GM12878 (cell line): Measurements from ENCODE around the gene XPNPEP2. TPM values are rescaled to one million over a fixed set of nuclear protein-coding genes. Genes with fewer than 3 reads are reported as not detected.

Experiments
- ATAC-seq: fragments of 200-7000 bp; cut with Tn5 transposase; 3 replicates; pipeline ENCODE4 v1.9.1; 2020; ENCODE audit warnings: mild to moderate bottlenecking, moderate library complexity
- BruUV-seq: library from RNA; stranded (reverse); fragments of 400-500 nt; replicated peaks from 2 replicates; lab custom pipeline; 2021; lab: Mats Ljungman, UMichigan
- CTCF ChIA-PET: fragments of 300-600 bp; sonication (Branson Sonifier 250); formaldehyde crosslinking; extraction: SDS; loops from one replicate; lab custom pipeline; 2021; ENCODE audit warnings: inconsistent platforms; lab: Yijun Ruan, JAX
- POLR2A ChIA-PET: fragments of 350-600 bp; formaldehyde crosslinking; extraction: SDS; loops from one replicate; lab custom pipeline; 2021; ENCODE audit warnings: inconsistent platforms; lab: Charles Lee
- RAD21 ChIA-PET: fragments of 300-600 bp; sonication (Branson Sonifier 250); formaldehyde crosslinking; loops from one replicate; lab custom pipeline; 2023; ENCODE audit warnings: antibody characterized with exemption; ENCODE audit not compliant: unreplicated experiment; lab: Charles Lee
- SMC1A ChIA-PET: fragments of 300-600 bp; sonication (Branson Sonifier 250); formaldehyde crosslinking; loops from one replicate; lab custom pipeline; 2023; ENCODE audit not compliant: unreplicated experiment, uncharacterized antibody; lab: Charles Lee
- DNase-seq: peaks from one replicate; pipeline ENCODE4 v3.0.0-alpha.2; 2011; ENCODE audit warnings: low read depth, low spot score
- FAIRE-seq: peaks from 3 replicates; lab custom pipeline; 2011; peaks lifted over from hg19 to GRCh38; lab: Jason Lieb, UNC
- H2AFZ ChIP-seq: 2 replicates; pipeline ENCODE4 v1.6.0; 2011; ENCODE audit warnings: low read depth, low read length, control low read depth; ENCODE audit not compliant: control insufficient read depth
- H3K27ac ChIP-seq: 2 replicates; pipeline ENCODE4 v1.5.1; 2011; ENCODE audit warnings: control low read depth; ENCODE audit not compliant: control insufficient read depth, insufficient read depth
- H3K27me3 ChIP-seq, 2 experiments: replicated peaks in 1 of 2; 2 replicates each; pipeline versions ENCODE4 v1.6.0 to v1.6.1; 2011; ENCODE audit warnings: low read length in 1 of 2; ENCODE audit not compliant: control insufficient read depth in 2 of 2, insufficient read depth in 2 of 2
- H3K36me3 ChIP-seq, 2 experiments: 2 replicates each; pipeline ENCODE4 v1.5.1; 2011; ENCODE audit warnings: low read length in 1 of 2; ENCODE audit not compliant: control insufficient read depth in 2 of 2, insufficient read depth in 2 of 2
- H3K4me1 ChIP-seq: 2 replicates; pipeline ENCODE4 v1.6.1; 2011; ENCODE audit warnings: mild to moderate bottlenecking, low read length, moderate library complexity, mixed read lengths; ENCODE audit not compliant: control insufficient read depth, insufficient read depth
- H3K4me2 ChIP-seq: 2 replicates; pipeline ENCODE4 v1.6.0; 2011; ENCODE audit warnings: control low read depth; ENCODE audit not compliant: control insufficient read depth, insufficient read depth
- H3K4me3 ChIP-seq: fragments of 200-600 bp; sonication (generic); 2 replicates; pipeline ENCODE4 v1.5.1; 2016
- H3K79me2 ChIP-seq: 2 replicates; pipeline ENCODE4 v1.6.0; 2011; ENCODE audit warnings: low read length; ENCODE audit not compliant: control insufficient read depth, insufficient read depth
- H3K9ac ChIP-seq: 2 replicates; pipeline ENCODE4 v1.8.0; 2011; ENCODE audit warnings: low read length, control low read depth, mixed read lengths; ENCODE audit not compliant: control insufficient read depth, insufficient read depth
- H3K9me3 ChIP-seq: replicated peaks from 3 replicates; pipeline ENCODE4 v1.5.1; 2011; ENCODE audit warnings: mild to moderate bottlenecking, low read length; ENCODE audit not compliant: control insufficient read depth, insufficient read depth
- H4K20me1 ChIP-seq: 2 replicates; pipeline ENCODE4 v1.6.0; 2011; ENCODE audit not compliant: control insufficient read depth, insufficient read depth
- CBX3 ChIP-seq: fragments of 200-600 bp; sonication (generic); IDR thresholded peaks from 2 replicates; pipeline ENCODE4 v1.6.1; 2016; ENCODE audit warnings: low read depth, borderline replicate concordance
- ESRRA ChIP-seq: IDR thresholded peaks from 2 replicates; pipeline ENCODE4 v1.6.1; 2012; ENCODE audit warnings: mild to moderate bottlenecking, low read length, improper control_type of control experiment
- HSF1 ChIP-seq: fragments of 150-350 bp; IDR thresholded peaks from 2 replicates; pipeline ENCODE4 v1.6.1; 2014; ENCODE audit warnings: mild to moderate bottlenecking, low read depth, low read length
- MXI1 ChIP-seq: fragments of 150-350 bp; IDR thresholded peaks from 2 replicates; pipeline ENCODE4 v1.6.1; 2011; ENCODE audit warnings: low read depth, mild to moderate bottlenecking, inconsistent platforms, low read length, improper control_type of control experiment
- NFIC ChIP-seq: IDR thresholded peaks from 2 replicates; pipeline ENCODE4 v1.6.1; 2012; ENCODE audit warnings: low read depth, mild to moderate bottlenecking, inconsistent platforms, low read length, moderate library complexity
- RFX5 ChIP-seq: IDR thresholded peaks from 2 replicates; pipeline ENCODE4 v1.6.1; 2011; ENCODE audit warnings: low read depth, low read length, improper control_type of control experiment
- RUNX3 ChIP-seq: IDR thresholded peaks from 2 replicates; pipeline ENCODE4 v1.6.1; 2012; ENCODE audit warnings: low read length, inconsistent platforms
- SKIL ChIP-seq: fragments of 450-650 bp; IDR thresholded peaks from 2 replicates; pipeline ENCODE4 v1.6.1; 2017; ENCODE audit warnings: mild to moderate bottlenecking, low read depth, inconsistent platforms; ENCODE audit not compliant: poor library complexity, severe bottlenecking
- SPI1 ChIP-seq: IDR thresholded peaks from 2 replicates; pipeline ENCODE4 v1.6.1; 2011; ENCODE audit warnings: low read depth, mild to moderate bottlenecking, low read length, moderate library complexity, borderline replicate concordance; ENCODE audit not compliant: insufficient read depth
- SREBF2 ChIP-seq: IDR thresholded peaks from 2 replicates; pipeline ENCODE4 v1.6.1; 2012; ENCODE audit warnings: mild to moderate bottlenecking, low read length
- TARDBP ChIP-seq: IDR thresholded peaks from 2 replicates; pipeline ENCODE4 v1.6.1; 2016; ENCODE audit warnings: borderline replicate concordance
- ZZZ3 ChIP-seq: IDR thresholded peaks from 2 replicates; pipeline ENCODE4 v1.6.1; 2011; ENCODE audit warnings: low read depth; ENCODE audit not compliant: control insufficient read depth, insufficient read length
- WGBS: methylation state at CpG from one replicate; pipeline ENCODE4 v1.1.6; 2016; ENCODE audit warnings: low lambda C conversion rate; ENCODE audit not compliant: insufficient replicate concordance, insufficient coverage; ENCODE audit errors: missing lambda C conversion rate; 5-methylcytosine and 5-hydroxymethylcytosine counted together
- in situ Hi-C: fragments of 300-500 bp; cut with MboI; formaldehyde crosslinking; loops from 9 replicates; pipeline ENCODE4 v1.14.3; 2018; ENCODE audit warnings: mixed read lengths
- intact Hi-C: fragments of 100-400 bp; cut with micrococcal nuclease; formaldehyde crosslinking; loops from one replicate; pipeline ENCODE4 v1.14.2; 2022; ENCODE audit not compliant: unreplicated experiment
- polyA plus RNA-seq, 11 experiments: library from polyadenylated mRNA; depleted of rRNA in 4 of 11; unstranded in 6 of 11; stranded (reverse) in 5 of 11; fragments of >200 nt; fragmentation: Nextera tagmentation in 4 of 11; fragmentation: Illumina TruSeq in 1 of 11; extraction: Ambion mirVana in 4 of 11; extraction: Trizol in 1 of 11; gene quantifications; 1 replicate in 1 of 11; 2 replicates in 10 of 11; pipeline versions ENCODE4 v1.2.1 to v1.2.3, GENCODE V29; 2011 to 2016; ENCODE audit warnings: inconsistent platforms in 2 of 11, missing spikeins in 2 of 11, low read depth in 1 of 11
- total RNA-seq, 4 experiments: library from RNA; depleted of rRNA in 3 of 4; stranded (reverse); fragments of >200 nt in 3 of 4; fragmentation: Illumina TruSeq in 1 of 4; extraction: Trizol in 1 of 4; gene quantifications; 2 replicates each; pipeline versions ENCODE4 v1.2.1 to v1.2.3, GENCODE V29; 2013 to 2021
- TF ChIP-seq, protein P1 (sequence below): fragments of 450-650 bp; IDR thresholded peaks from 2 replicates; pipeline ENCODE4 v1.6.1; 2014; ENCODE audit warnings: mild to moderate bottlenecking
- TF ChIP-seq, protein P2 (sequence below): IDR thresholded peaks from 2 replicates; pipeline ENCODE4 v1.6.1; 2011; ENCODE audit warnings: borderline replicate concordance, low read depth, mild to moderate bottlenecking, moderate library complexity, mixed read lengths, low read length; ENCODE audit not compliant: insufficient read depth; ENCODE audit errors: extremely low read length

Gene XPNPEP2
- total and polyA plus RNA-seq, 10 of the 15 experiments (the other 5 are each of a cell fraction or from before 2014, with no cell fraction given): 0.04 to 0.37 (median 0.15) TPM

DNA sequence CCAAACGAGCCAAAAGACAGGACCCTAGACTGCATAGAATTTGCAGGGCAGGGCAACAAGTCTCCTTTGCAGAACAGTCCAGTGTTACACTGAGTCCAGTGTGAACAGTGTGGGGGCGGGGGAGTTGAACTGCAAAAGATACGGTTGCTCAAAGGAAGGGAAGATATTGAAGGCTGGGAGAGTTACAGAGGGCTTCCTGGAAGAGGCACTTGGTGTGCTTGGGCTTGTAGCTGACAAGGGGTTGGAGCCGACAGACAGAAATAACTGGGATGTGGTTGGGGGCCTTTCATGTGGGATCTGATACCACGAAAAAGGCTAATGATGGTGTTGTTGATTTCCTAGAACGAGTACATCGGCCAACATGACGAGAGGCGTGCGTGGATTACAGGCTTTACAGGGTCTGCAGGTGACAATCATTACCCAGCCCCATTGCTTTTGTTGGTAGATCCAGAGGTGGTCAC, 6.1 kb downstream of the XPNPEP2 start (continued):
- TF ChIP-seq ESRRA (no peak), TARDBP (no peak), ZZZ3 (no peak)
- TF ChIP-seq, protein P1, sequence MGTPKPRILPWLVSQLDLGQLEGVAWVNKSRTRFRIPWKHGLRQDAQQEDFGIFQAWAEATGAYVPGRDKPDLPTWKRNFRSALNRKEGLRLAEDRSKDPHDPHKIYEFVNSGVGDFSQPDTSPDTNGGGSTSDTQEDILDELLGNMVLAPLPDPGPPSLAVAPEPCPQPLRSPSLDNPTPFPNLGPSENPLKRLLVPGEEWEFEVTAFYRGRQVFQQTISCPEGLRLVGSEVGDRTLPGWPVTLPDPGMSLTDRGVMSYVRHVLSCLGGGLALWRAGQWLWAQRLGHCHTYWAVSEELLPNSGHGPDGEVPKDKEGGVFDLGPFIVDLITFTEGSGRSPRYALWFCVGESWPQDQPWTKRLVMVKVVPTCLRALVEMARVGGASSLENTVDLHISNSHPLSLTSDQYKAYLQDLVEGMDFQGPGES: no peak
- TF ChIP-seq, protein P2, sequence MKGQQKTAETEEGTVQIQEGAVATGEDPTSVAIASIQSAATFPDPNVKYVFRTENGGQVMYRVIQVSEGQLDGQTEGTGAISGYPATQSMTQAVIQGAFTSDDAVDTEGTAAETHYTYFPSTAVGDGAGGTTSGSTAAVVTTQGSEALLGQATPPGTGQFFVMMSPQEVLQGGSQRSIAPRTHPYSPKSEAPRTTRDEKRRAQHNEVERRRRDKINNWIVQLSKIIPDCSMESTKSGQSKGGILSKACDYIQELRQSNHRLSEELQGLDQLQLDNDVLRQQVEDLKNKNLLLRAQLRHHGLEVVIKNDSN: no peak

DNA sequence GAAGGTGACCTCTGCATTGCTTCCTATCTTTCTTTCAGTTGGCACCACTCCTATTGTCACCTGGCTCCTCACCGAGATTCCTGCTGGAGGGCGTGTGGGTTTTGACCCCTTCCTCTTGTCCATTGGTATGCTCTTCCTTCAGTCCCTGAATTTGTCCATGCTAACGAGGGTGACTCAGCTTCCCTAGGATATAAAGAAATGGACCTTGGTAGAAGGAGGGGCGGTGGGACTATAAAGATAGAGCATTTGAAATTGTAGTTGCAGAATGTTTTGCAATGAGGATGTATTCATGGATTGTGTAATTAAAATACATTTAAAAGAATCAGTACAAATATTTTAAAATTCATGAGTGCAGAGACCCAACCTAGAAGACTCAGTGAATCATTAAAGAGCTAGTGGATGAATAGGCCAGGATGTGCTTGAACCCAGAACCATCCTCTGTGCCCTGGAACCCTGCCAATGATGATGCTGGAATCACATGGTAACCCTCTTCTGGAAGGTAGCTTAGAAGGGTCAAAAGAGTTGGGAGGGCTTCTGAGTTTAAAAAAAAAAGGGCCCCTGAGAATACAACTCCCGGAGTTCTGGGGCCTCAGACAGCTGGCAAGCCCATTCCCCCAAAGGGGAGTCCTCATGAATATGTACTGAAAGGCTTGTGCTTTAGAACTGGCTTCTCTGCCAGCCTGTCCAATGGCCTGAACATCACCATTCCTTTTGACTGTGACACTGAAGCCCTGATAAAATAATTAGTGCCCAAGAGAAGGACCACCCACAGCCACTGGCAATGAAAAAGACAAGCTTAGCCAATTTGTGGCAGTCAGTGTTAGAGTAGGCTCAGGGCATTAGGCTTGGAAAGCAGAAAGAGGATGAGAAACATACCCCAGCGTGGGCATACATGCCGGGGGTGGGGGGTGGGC, 8.0 kb downstream of the XPNPEP2 start:
- ATAC-seq: no peak
- WGBS: 41% methylated on average over 7 of the region's 7 CpGs
- no peak for DNase-seq
- TF ChIP-seq HSF1: no peak
- TF ChIP-seq NFIC: no peak
- no peak for TF ChIP-seq SPI1
- TF ChIP-seq RUNX3: no peak
- no peak for TF ChIP-seq RFX5
- no peak for TF ChIP-seq SKIL
- no peak for TF ChIP-seq CBX3
- no peak for TF ChIP-seq MXI1
- TF ChIP-seq SREBF2: no peak

More for the DNA sequence above, 8.0 kb downstream of the XPNPEP2 start:
- H3K4me2 ChIP-seq: no peak overlapping the region
- ChIA-PET RAD21 (no interaction called here), CTCF (interaction anchor here (0.6 to 1.6 kb wide), 4 partner anchors 8 to 145 kb away, joined by 3 to 4 read pairs (median 3); no protein-coding TSS in a partner anchor), POLR2A (no interaction called here), SMC1A (interaction anchor here (1.4 kb wide), 1 partner anchor 82 kb away, joined by 3 read pairs; no protein-coding TSS in a partner anchor)
- H2AFZ ChIP-seq: no peak overlapping the region
- H4K20me1 ChIP-seq: no peaks in the 10 kb centered on the region
- no peaks in the 10 kb centered on the region for H3K79me2 ChIP-seq
- BruUV-seq: no TSS peak
- no peak for FAIRE-seq
- in situ Hi-C loops: no loop called here
- no peaks in the 10 kb centered on the region for H3K36me3 ChIP-seq
- intact Hi-C loops: no loop called here
- H3K9ac ChIP-seq: no peak overlapping the region
- no peaks in the 10 kb centered on the region for H3K4me1 ChIP-seq
- no peaks in the 10 kb centered on the region for H3K9me3 ChIP-seq
- H3K27ac ChIP-seq: no peak overlapping the region
- H3K27me3 ChIP-seq: no peaks in the 10 kb centered on the region; a peak in 1 of 4 replicates
- H3K4me3 ChIP-seq: no peak overlapping the region
